B cell (primary cell): ENCODE data around the gene NRGN. TPM values are rescaled to one million over a fixed set of nuclear protein-coding genes. Genes with fewer than 3 reads are reported as not detected.

Source experiments
- ATAC-seq: fragments of 200-7000 bp; cut with Tn5 transposase; one replicate; pipeline ENCODE4 v1.10.0; 2021; ENCODE audit warnings: low read depth, mild to moderate bottlenecking, moderate number of reproducible peaks, moderate library complexity
- CTCF ChIA-PET: fragments of 350-600 bp; sonication (Branson Sonifier 250); formaldehyde crosslinking; loops from one replicate; lab custom pipeline; 2021; ENCODE audit warnings: antibody characterized with exemption, inconsistent platforms; lab: Charles Lee
- POLR2A ChIA-PET: fragments of 350-600 bp; sonication (Branson Sonifier 250); formaldehyde crosslinking; loops from one replicate; lab custom pipeline; 2021; ENCODE audit warnings: antibody characterized with exemption; lab: Charles Lee
- DNase-seq: peaks from one replicate; pipeline ENCODE4 v3.0.0; 2013
- H2AFZ ChIP-seq: 2 replicates; pipeline ENCODE4 v1.6.1; 2012; ENCODE audit warnings: mild to moderate bottlenecking, low read depth, low read length; ENCODE audit not compliant: insufficient read depth, poor library complexity, severe bottlenecking
- H3K27ac ChIP-seq, 2 donors: 1 replicate in 1 of 2; 2 replicates in 1 of 2; pipeline ENCODE4 v1.5.1; 2012 to 2013; ENCODE audit warnings: low read length in 2 of 2, mild to moderate bottlenecking in 2 of 2, moderate library complexity in 1 of 2
- H3K27me3 ChIP-seq, 4 experiments: fragments of 200-600 bp in 1 of 4; sonication (generic) in 1 of 4; replicated peaks in 1 of 4; 1 replicate in 2 of 4; 2 replicates in 2 of 4; pipeline versions ENCODE4 v1.6.1 to v1.7.0; 2013 to 2016; ENCODE audit warnings: low read length in 3 of 4, mild to moderate bottlenecking in 2 of 4, mixed read lengths in 1 of 4, moderate library complexity in 1 of 4; ENCODE audit not compliant: insufficient read depth in 4 of 4, control insufficient read depth in 3 of 4; ENCODE audit errors: control extremely low read depth in 1 of 4
- H3K36me3 ChIP-seq, 2 experiments: replicated peaks in 1 of 2; 1 replicate in 1 of 2; 2 replicates in 1 of 2; pipeline versions ENCODE4 v1.6.1 to v1.7.1; 2013; ENCODE audit warnings: low read length in 1 of 2; ENCODE audit not compliant: insufficient read depth in 2 of 2, control insufficient read depth in 1 of 2; ENCODE audit errors: control extremely low read depth in 1 of 2, extremely low read depth in 1 of 2
- H3K4me1 ChIP-seq, 2 donors: fragments of 200-600 bp in 1 of 2; sonication (generic) in 1 of 2; 1 replicate in 1 of 2; 2 replicates in 1 of 2; pipeline versions ENCODE4 v1.5.1 to v1.6.1; 2013 to 2017; ENCODE audit warnings: low read length in 2 of 2; ENCODE audit not compliant: control insufficient read depth in 2 of 2, insufficient read depth in 2 of 2
- H3K4me2 ChIP-seq: replicated peaks from 2 replicates; pipeline ENCODE3; 2012; ENCODE audit warnings: mild to moderate bottlenecking, low read depth, low read length; ENCODE audit not compliant: poor library complexity, severe bottlenecking
- H3K4me3 ChIP-seq, 5 experiments: fragments of 200-600 bp in 1 of 5; sonication (generic) in 1 of 5; 1 replicate in 3 of 5; 2 replicates in 2 of 5; pipeline versions ENCODE4 v1.5.1 to v1.7.0; 2011 to 2016; ENCODE audit warnings: low read length in 4 of 5, mild to moderate bottlenecking in 4 of 5, low read depth in 2 of 5, control low read depth in 1 of 5, moderate library complexity in 1 of 5; ENCODE audit not compliant: insufficient read depth in 1 of 5; ENCODE audit errors: control extremely low read depth in 1 of 5, extremely low read depth in 1 of 5
- H3K79me2 ChIP-seq: fragments of 200-600 bp; sonication (generic); one replicate; pipeline ENCODE4 v1.6.0; 2016; ENCODE audit warnings: low read length; ENCODE audit not compliant: control insufficient read depth, insufficient read depth
- H3K9ac ChIP-seq: fragments of 200-600 bp; sonication (generic); 2 replicates; pipeline ENCODE4 v1.6.1; 2017; ENCODE audit warnings: mild to moderate bottlenecking, low read length, moderate library complexity
- H3K9me3 ChIP-seq, 3 donors: one replicate each; pipeline versions ENCODE4 v1.6.1 to v1.7.1; 2013; ENCODE audit warnings: low read length in 2 of 3; ENCODE audit not compliant: control insufficient read depth in 2 of 3, insufficient read depth in 1 of 3; ENCODE audit errors: control extremely low read depth in 1 of 3
- H4K20me1 ChIP-seq: 2 replicates; pipeline ENCODE4 v1.6.0; 2012; ENCODE audit warnings: mild to moderate bottlenecking, low read length; ENCODE audit not compliant: insufficient read depth, control insufficient read depth, poor library complexity, severe bottlenecking
- H3K27ac Mint-ChIP-seq: one replicate; pipeline ENCODE4 v1.8.0; 2021; ENCODE audit warnings: mixed read lengths
- H3K27me3 Mint-ChIP-seq: one replicate; pipeline ENCODE4 v1.8.0; 2021; ENCODE audit warnings: mixed read lengths
- H3K4me1 Mint-ChIP-seq: one replicate; pipeline ENCODE4 v1.8.0; 2021; ENCODE audit warnings: mixed read lengths
- H3K4me3 Mint-ChIP-seq: one replicate; pipeline ENCODE4 v1.8.0; 2021; ENCODE audit warnings: mixed read lengths
- H3K9me3 Mint-ChIP-seq: one replicate; pipeline ENCODE4 v1.8.0; 2022; ENCODE audit warnings: mixed read lengths; ENCODE audit not compliant: insufficient read depth
- CTCF ChIP-seq: fragments of 200-600 bp; IDR thresholded peaks from one replicate; pipeline ENCODE4 v1.8.0; 2022; ENCODE audit warnings: antibody characterized with exemption, mild to moderate bottlenecking
- EZH2 ChIP-seq: IDR thresholded peaks from 2 replicates; pipeline ENCODE4 v1.6.1; 2012; ENCODE audit warnings: borderline replicate concordance, low read depth, mild to moderate bottlenecking, moderate library complexity, low read length; ENCODE audit not compliant: insufficient read depth, poor library complexity, severe bottlenecking
- WGBS: methylation state at CpG from one replicate; pipeline ENCODE4 v1.1.5; 2013; ENCODE audit warnings: missing lambda C conversion rate; ENCODE audit not compliant: insufficient coverage; 5-methylcytosine and 5-hydroxymethylcytosine counted together
- intact Hi-C: fragments of 100-400 bp; cut with micrococcal nuclease; formaldehyde crosslinking; loops from one replicate; pipeline ENCODE4 v1.10.0; 2022
- polyA plus RNA-seq: library from polyadenylated mRNA; depleted of rRNA; stranded (reverse); fragments of >200 nt; gene quantifications from 2 replicates; pipeline ENCODE4 v1.2.3, GENCODE V29; 2012
- total RNA-seq, 2 donors: library from RNA; stranded (reverse); fragments of 120-200 nt in 1 of 2; gene quantifications; 1 replicate in 1 of 2; 2 replicates in 1 of 2; pipeline versions ENCODE4 v1.2.3 to v1.2.4, GENCODE V29; 2013 to 2022

The NRGN gene
- total and polyA plus RNA-seq, 2 donors (not counting 1 experiment from before 2014, with no cell fraction given) = 3.1 TPM; not detected in 1

- H3K79me2 ChIP-seq = no peaks in the 10 kb centered on the region
- Mint-ChIP-seq H3K27me3 (peaks cover 12% of the 10 kb centered on the region), H3K27ac (no peak overlapping the region), H3K4me1 (no peaks in the 10 kb centered on the region), H3K4me3 (no peak overlapping the region), H3K9me3 (peaks cover 4% of the 10 kb centered on the region)
- no peak for ATAC-seq
- TF ChIP-seq CTCF = no peak
- TF ChIP-seq EZH2 = no peak
- DNase-seq = no peak
- H4K20me1 ChIP-seq = no peaks in the 10 kb centered on the region
- no peak overlapping the region for H3K27ac ChIP-seq
- no peak overlapping the region for H3K9ac ChIP-seq
- intact Hi-C loops = no loop called here
- H3K4me3 ChIP-seq = no peak overlapping the region
- peaks cover 0 to 3% (median 0%) of the 10 kb centered on the region in 4 experiments for H3K27me3 ChIP-seq
- H3K9me3 ChIP-seq = peaks cover 0 to 13% (median 9%) of the 10 kb centered on the region in 3 donors
- H3K4me2 ChIP-seq = no peak overlapping the region
- CTCF ChIA-PET = interaction anchor here (1.2 kb wide), 1 partner anchor 38 kb away, joined by 3 read pairs; no protein-coding TSS in a partner anchor
- H2AFZ ChIP-seq = no peak overlapping the region
- 93% methylated on average over 3 of the region's 4 CpGs for WGBS
- no peaks in the 10 kb centered on the region for H3K4me1 ChIP-seq
- POLR2A ChIA-PET = no interaction called here
- no peaks in the 10 kb centered on the region for H3K36me3 ChIP-seq
These were observed 31.9 kb upstream of the NRGN start for GRCh38 chr11:124707829-124708228.

- peaks cover 1% of the 10 kb centered on the region for H3K4me1 Mint-ChIP-seq
- H2AFZ ChIP-seq = no peak overlapping the region
- no peaks in the 10 kb centered on the region for H3K36me3 ChIP-seq
- DNase-seq (no peak), ATAC-seq (no peak)
- no peak overlapping the region for H3K4me3 Mint-ChIP-seq
- no peaks in the 10 kb centered on the region for H4K20me1 ChIP-seq
- no CpG with 5 or more reads among the region's 3 CpGs for WGBS
- no peak overlapping the region for H3K4me2 ChIP-seq
- intact Hi-C loops = no loop called here
- H3K4me1 ChIP-seq = peaks cover under 1 to 5% of the 10 kb centered on the region in 2 donors
- H3K9me3 ChIP-seq = peaks cover 0 to 11% (median 9%) of the 10 kb centered on the region in 3 donors
- ChIA-PET POLR2A (no interaction called here), CTCF (no interaction called here)
- H3K27me3 ChIP-seq = peaks cover 0 to 21% (median 16%) of the 10 kb centered on the region in 4 experiments
- H3K27ac Mint-ChIP-seq = no peak overlapping the region
- no peaks in the 10 kb centered on the region for H3K79me2 ChIP-seq
- H3K9ac ChIP-seq = no peak overlapping the region
- H3K27ac ChIP-seq = no peak overlapping the region
- H3K4me3 ChIP-seq = no peak overlapping the region
- H3K9me3 Mint-ChIP-seq = peaks cover 4% of the 10 kb centered on the region
- peaks cover 36% of the 10 kb centered on the region for H3K27me3 Mint-ChIP-seq
- TF ChIP-seq CTCF (no peak), EZH2 (no peak)
These were observed 27.4 kb upstream of the NRGN start for GRCh38 chr11:124712392-124712791.
